Dedifferentiated amniotic fluid mesenchymal stem cell (primary cell): ENCODE results near the gene DENND2D.
A peak's percentile ranks its signal among the peaks of the same experiment; 100 is the strongest.

ENCODE experiments used
- DNase-seq: peaks from one replicate; pipeline ENCODE4 v3.0.0-alpha.2; 2016; ENCODE audit errors: extremely low spot score

The DENND2D gene, protein sequence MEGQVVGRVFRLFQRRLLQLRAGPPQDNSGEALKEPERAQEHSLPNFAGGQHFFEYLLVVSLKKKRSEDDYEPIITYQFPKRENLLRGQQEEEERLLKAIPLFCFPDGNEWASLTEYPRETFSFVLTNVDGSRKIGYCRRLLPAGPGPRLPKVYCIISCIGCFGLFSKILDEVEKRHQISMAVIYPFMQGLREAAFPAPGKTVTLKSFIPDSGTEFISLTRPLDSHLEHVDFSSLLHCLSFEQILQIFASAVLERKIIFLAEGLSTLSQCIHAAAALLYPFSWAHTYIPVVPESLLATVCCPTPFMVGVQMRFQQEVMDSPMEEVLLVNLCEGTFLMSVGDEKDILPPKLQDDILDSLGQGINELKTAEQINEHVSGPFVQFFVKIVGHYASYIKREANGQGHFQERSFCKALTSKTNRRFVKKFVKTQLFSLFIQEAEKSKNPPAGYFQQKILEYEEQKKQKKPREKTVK

DNA sequence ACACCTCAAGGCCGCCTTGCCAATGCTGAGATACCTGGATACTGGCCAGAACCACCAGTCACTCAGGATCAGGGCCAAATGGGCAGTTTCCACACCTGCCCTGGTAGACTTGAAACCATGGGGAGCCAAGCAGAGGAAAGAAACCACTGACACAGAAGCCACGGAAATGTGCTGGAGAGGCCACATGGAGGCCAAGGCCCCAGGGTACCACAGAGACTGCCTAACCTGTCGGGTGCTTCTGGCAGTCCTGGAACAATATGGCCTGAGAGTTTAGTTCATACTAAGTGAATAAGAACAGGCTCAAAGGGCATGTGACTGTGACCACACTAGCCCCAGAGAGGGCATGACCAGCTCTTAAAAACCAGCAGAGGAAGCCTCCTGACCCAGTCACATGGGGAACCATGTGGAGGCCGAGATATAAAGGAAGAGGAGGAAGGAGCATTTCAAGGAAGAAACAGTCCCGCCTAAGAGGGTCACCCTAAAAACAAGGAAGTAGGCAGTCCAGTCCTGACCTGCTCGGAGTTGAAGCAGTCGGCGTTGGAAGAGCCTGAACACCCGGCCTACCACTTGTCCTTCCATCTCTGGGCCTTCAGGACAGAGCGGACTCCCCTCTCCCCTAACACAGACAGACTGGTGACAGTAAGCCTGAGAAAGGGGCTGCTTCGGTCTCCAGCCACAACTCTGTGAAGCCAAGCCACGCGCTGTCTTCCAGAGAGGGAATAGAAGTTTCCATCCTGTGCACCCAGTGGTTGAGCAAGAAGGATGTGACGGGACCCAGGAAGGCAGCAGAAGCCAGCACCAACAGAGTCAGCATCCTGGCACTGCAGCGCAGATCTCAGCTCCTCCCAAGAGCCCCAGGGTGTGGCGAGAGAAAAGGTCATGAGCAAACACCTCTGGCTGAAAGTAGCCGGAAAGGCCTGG is at the start of gene DENND2D:
DENND2D (minus strand) TSS at position 766 of the 921 bp plus-strand sequence; CDS start at position 579, 187 bp downstream.
- no peak for DNase-seq

DNA sequence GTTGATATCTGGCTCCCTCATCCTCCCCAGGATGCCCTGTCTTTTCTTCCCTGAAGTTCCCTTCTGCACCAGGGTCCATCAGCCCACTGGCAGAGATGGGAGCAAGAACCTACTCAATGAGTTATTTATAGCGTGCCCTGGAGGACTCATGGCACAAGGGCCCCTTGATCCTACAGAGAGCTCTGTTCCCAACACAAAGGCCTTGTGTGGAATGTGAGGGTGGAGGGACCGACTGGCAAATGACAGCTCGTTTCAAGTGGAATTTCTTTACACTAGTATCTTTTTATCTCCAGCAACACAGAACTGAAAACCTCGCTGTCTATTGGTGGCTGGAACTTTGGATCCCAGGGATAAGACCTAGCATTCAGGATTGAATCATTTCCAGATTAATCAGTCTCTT is 49.5 kb upstream of the DENND2D start:
- no peak for DNase-seq

DNA sequence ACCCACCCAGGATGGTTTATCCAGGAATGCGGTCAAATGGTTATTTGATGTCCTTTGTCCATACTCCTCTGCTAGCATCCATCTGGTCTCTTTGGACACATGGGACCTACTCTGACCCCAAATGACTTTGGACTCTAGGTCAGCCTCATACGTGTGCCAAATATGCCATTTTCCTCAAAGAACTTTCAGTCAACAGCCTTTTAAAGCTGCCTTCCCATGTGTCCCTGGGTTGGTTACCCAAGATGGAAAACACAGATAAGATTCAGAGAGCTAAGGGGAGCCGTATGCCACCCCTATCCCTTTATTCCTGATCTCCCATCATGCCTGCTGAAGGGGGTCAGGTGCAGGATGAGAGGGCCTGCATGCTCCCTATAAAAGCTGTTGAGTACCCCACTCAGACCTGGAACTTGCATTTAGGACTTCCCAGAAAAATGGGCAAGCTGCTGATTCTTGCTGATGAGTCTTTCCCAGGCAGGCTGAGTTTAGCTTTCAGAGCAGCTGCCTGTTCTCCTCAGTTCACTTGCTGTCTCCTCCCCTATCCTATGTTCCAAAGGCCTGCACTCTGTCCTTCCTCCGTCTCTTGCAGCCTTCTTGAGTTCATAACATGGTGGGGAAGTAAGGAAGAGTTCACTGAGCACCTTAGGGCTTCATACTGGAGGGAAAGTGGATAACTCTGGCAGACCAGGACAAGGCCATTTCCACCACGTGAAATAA is 46.8 kb upstream of the DENND2D start:
- no peak for DNase-seq

DNA sequence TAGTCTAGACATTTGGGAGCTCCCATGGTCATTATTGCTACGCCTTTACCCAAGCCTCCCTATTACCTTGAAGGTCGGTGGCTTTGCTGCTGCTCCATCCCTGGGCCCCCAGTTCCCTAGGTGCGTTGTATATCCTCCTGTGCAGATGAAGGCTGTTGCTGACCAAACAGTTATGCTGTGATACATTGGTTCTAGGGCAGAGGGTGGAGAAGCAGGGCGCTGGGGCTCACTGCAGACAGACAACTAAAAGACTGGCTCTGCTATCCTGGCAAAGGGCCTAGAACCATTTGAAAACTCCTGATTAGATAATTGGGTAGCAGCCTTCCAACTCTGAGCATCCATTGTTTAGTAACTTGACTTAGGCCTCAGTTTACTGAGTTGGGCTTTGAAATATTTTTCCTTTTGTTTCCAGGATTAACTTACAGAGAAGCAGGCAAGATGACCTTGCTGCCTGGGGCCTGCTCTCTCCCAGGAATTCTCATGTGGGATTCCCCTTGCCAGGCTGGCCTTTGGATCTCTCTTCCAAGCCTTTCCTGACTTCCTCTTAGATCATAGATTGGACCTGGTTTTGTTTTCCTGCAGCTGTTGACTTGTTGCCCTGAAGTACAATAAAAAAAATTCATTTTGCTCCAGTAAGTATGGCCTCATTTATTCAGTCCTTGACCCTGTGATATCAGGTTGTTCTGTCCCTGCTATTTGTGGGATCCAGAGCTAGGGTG is 42.5 kb upstream of the DENND2D start:
- no peak for DNase-seq

DNA sequence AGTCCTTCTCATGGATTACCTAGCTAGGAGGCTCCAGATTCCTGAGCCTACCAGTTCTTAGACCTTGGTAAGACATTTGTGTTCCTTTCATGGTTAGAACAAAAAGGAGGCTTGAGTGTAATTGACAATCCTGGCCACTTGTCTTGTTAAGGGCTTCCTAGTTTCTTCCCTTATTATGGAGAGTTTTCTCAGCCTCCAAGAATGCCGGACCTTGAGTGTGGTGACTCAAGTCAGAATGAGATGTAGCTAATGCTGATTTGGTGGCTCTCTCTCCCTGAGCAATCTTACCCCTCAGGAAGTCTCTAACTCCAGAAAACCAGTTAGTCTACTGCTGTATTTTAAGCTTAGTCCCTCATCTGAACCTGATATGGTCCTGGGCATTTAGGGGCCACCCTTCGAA is 41.4 kb upstream of the DENND2D start:
- no peak for DNase-seq

DNA sequence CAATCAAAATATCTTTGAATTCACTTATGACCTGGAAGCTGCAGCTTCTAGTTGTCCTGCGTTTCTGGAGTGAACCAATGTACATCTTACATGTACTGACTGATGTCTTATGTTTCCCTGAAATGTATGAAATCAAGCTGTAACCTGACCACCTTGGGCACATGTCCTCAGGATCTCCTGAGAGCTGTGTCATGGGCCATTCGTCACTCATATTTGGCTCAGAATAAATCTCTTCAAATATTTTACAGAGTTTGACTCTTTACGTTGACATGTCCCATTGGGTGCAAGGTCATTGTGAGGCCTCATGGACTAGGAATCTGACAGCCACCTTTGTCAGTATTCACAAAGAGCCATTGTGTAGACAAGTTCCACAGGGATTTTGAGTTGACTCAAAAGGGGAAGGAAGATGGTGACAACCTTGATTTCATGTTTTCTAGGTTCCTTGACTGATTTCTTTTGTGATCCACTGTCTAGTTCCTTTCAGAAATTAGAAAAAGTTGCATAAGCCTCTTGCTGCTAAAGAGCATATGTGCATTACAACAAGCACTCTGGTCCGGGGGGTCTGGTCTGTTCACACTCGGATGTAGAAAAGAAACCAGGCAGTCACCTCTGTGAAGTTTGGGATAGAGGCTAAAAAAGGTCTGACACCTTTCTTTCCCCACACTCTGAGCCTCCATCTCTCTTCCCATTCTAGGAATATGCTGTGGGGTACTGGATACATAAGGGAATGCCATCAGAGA is 37.8 kb upstream of the DENND2D start:
- DNase-seq = no peak

DNA sequence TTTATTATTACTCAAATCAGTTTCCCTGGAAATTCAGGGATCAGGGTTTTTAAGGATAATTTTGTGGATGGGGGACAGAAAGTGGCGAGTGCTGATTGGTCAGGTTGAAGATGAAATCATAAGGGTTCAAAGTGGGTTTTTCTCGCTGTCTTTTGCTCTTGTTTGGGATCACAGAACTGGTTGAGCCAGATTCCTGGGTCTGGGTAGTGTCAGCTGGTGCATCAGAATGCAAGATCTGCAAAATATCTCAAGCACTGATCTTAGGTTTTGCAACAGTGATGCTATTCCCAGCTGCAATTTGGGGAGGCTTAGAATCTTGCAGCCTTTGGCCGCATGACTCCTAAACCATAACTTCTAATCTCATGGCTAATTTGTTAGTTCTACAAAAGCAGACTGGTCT is 36.4 kb upstream of the DENND2D start:
- no peak for DNase-seq

DNA sequence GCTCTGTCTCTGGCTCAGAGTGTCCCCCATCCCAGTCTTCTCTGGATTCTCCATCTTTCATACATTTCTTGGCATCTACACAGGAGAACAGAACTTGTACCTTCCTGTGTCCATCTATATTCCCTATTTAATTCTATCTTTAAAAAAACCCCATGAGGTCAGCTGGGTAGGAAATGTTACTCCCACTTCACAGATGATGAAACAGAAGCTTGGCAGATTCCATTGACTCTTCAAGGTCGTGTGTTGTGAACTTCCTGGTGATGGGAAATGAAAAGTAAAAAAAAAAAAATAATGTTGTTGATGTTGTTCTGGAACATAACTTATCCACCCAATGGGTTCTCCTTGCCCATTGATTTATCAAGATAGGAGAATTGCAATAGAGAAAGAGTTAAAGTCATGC is 35.9 kb upstream of the DENND2D start:
- DNase-seq = no peak

DNA sequence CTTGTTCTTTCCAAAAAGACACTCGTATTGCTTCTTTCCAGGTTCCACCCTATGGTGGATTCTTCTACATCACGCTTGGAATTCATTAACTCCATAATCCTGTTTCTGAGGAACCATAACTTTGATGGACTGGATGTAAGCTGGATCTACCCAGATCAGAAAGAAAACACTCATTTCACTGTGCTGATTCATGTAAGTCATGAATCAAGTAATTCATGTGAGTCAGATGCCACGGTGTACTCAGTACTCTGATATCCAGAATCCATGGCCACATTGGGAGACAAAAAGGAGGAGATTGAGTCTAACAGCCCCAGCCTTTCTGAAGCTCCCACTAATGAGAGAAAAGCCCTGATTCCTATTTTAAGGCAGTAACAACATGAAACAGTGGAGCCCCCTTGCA is 34.4 kb upstream of the DENND2D start:
- peak; percentile 19 for DNase-seq

DNA sequence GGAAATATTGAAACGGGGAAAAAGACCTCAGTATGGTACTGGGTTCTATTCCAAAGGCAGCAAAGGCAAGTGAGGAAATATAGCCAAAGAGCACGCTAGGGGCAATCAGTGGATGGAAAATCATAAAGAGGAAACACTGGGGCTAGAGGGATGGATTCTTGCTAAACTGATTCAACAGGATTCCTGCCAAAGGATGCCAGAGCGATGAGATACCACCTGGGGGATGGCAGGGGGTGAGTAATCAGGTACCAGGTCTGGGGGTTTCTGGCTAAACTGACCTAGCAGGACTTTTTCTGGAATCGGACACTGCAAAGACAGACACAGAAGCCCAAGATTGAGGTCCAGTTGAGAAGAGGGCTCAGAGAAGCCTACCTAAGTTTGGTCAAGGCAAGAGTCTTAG is 33.8 kb upstream of the DENND2D start:
- DNase-seq = no peak

DNA sequence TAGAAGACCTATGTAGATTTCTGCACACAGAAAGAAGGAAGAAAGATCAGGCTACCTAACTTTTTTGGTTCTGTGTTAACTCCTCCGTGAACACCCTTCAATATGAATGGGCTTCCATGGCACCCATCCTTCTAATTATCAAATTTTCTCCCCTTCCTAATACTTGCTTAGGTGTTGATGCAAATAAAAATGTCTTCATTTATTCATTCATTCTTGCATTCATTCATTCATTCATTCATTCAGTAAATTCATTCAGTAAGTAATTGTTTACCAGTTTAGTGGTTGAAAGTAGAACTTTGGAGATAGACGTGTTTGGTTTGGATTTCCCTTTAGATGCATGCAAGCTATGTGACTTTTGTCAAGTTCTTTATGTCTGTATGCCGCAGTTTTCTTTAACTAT is 31.7 kb upstream of the DENND2D start:
- DNase-seq = no peak

DNA sequence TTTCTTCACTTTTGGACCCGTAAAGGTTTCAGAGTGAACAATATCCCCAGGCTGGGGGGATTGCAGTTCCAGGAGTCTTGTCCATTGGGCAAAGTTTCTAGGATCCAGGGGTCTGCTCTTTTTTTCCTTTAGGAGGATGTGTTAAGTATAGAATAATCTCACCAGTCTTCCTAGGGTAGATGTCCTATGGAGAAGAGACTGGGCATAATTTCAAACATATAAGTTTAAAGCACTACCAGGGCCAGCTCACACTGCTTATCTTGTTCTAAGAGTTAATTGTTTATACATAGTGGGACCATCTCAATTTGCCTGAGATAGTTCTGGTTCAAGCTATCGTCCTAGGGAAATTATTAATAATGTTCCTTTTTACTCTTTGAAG is 28.3 kb upstream of the DENND2D start:
- no peak for DNase-seq

DNA sequence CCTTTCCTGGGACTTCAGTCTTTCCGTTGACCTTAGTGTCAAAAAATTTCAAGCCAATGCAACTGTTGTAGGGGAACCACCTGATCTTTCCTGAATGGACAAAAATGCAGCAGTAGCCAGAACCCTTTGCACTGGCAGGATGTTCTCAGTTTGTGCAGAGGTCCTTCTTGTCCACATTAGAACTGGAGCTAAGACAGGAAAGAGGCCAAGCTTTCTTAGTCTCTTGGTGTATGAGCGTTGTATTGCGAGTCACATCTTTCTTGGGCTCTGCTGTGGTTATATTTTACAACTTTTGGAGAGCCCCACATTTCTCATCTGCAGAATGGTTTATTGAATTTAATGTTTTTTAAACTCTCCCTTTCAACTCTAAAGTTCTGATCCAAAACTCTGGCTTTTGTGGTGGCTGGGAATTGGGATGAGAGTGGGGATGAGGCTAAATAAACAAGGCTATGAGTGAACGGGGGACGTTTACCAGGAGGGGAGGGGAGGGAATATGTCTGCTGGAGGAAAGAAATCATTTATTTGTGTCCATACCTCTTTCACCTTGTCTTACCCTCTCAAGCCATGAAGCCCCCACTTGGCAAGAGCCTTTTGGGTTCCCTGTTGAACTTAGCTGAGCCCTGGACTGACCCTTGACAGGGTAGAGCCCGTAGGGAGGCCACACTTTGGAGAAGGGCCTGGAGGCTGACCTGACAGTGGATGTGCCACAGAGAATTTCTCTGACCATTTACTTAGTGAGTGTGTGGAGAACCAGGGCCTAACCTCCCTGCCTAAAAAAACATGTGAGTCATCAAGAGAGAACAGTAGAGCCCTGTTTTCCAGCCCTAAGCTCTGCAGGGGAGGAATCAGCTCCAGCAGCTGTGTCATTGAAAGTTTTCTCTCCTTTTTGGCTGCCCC is 27.7 kb upstream of the DENND2D start:
- DNase-seq = peak; percentile 66

DNA sequence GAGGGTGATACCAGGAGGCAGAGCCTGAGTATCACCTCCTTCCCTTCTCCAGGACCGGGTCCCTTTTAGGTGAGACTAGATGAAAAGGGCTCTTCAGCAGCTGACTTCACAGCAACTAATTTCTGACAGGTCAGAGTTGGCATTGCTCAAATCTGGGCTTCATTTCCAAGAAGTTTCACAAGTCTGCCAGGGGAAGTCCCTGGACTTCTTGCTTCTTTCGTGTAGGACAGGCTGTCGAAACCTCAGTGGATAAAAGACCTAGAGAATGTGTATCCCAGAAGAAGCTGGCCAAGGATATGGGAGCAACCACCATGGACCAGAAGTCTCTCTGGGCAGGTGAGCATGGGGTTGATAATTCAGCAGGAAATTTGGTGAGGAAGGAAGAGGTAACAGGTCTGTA is 27.0 kb upstream of the DENND2D start, which contains the start of gene CHI3L2:
CHI3L2 (plus strand) TSS at position 280 of the 400 bp plus-strand sequence; CDS start at position 297, 17 bp downstream.
- no peak for DNase-seq

DNA sequence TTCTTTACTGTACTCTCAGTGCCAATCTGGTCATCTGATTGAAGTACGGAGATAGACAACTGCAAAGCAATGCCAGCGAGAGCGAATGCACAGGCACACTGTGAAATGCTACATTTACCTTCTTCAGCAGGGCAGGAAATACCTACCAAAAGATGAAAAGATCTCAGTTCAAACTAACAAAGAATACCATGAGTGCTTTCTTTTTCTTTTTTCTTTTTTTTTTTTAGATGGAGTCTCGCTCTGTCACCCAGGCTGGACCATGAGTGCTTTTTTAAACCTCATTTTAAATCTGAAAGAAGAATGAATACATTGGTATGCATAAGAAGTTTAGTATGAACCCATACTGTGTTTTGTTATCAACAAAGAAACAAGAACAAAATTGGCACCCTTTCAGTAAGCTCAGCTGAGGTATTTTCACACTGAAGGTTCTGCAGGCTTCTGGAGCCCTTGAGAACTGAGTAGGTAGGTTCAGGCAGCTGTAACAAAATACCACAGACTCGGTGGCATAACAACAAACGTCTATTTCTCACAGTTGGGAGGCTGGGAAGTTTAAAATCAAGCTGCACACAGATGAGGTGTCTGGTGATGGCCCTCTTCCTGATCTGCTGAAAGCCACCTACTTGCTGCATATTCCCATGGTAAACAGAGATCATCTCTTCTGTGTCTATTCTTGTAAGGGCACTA is 25.4 kb upstream of the DENND2D start:
- no peak for DNase-seq

DNA sequence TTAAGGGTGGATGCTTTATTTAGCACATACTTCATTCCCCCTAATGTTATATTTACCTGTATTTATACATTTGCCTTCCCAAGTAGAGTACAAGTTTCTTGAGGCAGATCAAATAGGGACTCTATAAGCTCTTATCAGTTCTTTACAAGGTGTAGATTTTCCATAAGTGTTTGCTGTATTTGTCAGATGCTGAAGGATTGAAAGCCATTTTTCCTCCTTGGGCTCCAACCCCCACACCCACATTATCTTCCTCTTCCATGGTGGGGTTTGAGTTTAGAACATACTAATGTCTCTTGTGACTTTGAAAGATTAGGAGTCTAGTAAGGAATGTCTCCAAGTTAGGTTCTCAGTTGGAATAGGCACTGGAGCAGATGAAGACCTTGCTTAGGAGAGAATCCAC is 24.6 kb upstream of the DENND2D start:
- no peak for DNase-seq

DNA sequence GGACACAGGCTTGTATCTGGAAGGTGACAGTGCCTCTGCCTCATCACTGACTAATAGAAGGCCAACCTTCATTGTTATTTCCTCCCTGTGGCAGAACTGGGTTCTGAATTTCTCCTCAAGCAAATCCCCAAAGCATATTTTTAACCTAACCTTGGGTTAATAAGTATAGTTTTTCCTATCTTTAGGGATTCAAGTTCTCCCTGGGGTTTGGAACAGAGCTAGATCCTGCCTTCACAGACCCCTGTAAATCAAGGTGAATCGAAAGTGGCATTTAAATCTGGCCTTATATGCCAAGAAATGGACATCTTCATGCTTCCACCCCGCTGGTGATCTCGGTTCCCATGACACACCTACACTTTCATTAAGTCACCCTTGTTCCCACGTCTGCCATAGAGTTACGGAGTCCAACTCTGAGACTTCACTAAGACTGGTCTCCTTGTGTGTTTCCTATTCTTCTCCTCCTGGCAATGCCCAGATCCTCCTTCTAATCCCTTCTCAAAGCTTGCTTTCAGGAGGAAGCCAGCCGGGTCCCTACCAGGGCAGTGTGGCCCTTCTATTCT is 22.8 kb upstream of the DENND2D start:
- no peak for DNase-seq

DNA sequence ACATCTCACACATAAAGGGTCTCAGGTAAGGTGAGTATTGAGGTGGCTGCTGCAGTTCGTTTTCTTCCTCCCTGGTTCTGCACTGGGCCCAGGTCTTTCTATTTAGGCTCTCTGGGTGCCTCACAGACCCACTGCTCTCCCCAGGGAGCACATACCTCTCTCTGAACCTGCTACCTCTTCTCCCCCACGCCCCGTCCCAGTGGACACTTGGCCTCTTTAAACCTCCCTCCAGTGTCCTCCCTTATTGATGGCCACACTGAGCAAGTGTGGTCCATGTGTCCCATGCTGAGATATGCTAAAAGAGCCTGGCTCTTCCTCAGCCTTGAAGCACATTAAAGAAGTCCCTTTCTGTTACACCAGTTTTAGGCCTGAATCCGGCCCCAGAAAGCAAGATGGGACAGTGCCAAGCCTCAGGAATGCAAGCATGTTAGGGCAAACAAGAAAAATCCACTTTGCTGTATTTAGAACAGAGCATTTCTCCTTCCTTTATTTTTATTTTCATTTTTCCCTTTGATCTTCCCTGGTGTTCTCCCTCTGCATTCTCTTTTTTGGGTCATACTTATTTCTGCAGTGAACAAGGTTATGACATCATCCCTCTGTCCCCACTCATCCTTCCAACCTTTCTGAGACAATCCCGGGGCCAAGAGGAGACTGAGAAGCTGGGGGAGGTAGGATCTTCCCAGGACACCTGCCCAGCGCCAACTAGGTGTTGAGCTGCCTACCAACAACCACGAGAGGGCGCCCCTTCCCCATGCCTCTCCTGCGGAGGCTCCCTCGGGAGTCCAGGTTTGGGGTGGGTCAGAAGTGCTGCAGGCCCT is 22.1 kb upstream of the DENND2D start:
- DNase-seq = peak; percentile 18
